Fibroblast of the aortic adventitia (primary cell): ENCODE measurements around the gene CALHM4. TPM values are rescaled to one million over a fixed set of nuclear protein-coding genes. Genes with fewer than 3 reads are reported as not detected.
"Not testable (repeated sequence)": the region's sequence is repeated elsewhere in the genome, so short reads cannot be mapped to it uniquely, and the experiment has no call there.

Experiments
- DNase-seq: peaks from one replicate; pipeline ENCODE4 v3.0.0-alpha.2; 2010; ENCODE audit warnings: low read depth
- H3K4me3 ChIP-seq: 2 replicates; pipeline ENCODE4 v1.5.1; 2011; ENCODE audit warnings: low read depth, mild to moderate bottlenecking, control low read depth, low read length, moderate library complexity
- CTCF ChIP-seq: IDR thresholded peaks from 2 replicates; pipeline ENCODE4 v1.5.1; 2011; ENCODE audit warnings: mild to moderate bottlenecking, low read length, control low read depth, inconsistent platforms; ENCODE audit not compliant: insufficient read depth
- total RNA-seq: library from RNA; depleted of rRNA; stranded (reverse); fragments of >200 nt; gene quantifications from 2 replicates; pipeline ENCODE4 v1.2.3, GENCODE V29; 2012; ENCODE audit warnings: low replicate concordance

Gene CALHM4
- total RNA-seq, 1 donor = not detected

GRCh38 chr6:116580198-116580597 lies 26.6 kb downstream of the CALHM4 start:
- TF ChIP-seq CTCF = no peak
- DNase-seq = peak; percentile 62
- no peak overlapping the region for H3K4me3 ChIP-seq

GRCh38 chr6:116586276-116586675 lies 32.7 kb downstream of the CALHM4 start:
- no peak for TF ChIP-seq CTCF
- DNase-seq = no peak

GRCh38 chr6:116586738-116587137 lies 33.2 kb downstream of the CALHM4 start:
- TF ChIP-seq CTCF = no peak
- no peak for DNase-seq
- H3K4me3 ChIP-seq = no peak overlapping the region

More at GRCh38 chr6:116586276-116586675, 32.7 kb downstream of the CALHM4 start:
- no peak overlapping the region for H3K4me3 ChIP-seq

GRCh38 chr6:116595247-116595646 lies 41.7 kb downstream of the CALHM4 start:
- no peak for TF ChIP-seq CTCF
- no peak for DNase-seq

GRCh38 chr6:116596815-116597214 lies 43.3 kb downstream of the CALHM4 start:
- H3K4me3 ChIP-seq = no peak overlapping the region
- peak; percentile 36 for DNase-seq
- no peak for TF ChIP-seq CTCF

More at GRCh38 chr6:116595247-116595646, 41.7 kb downstream of the CALHM4 start:
- H3K4me3 ChIP-seq = no peak overlapping the region

GRCh38 chr6:116603916-116604315 lies 50.4 kb downstream of the CALHM4 start:
- DNase-seq, H3K4me3 ChIP-seq: not testable (repeated sequence)

GRCh38 chr6:116604868-116605267 lies 51.3 kb downstream of the CALHM4 start:
- DNase-seq = not testable (repeated sequence)

GRCh38 chr6:116605935-116606334 lies 52.4 kb downstream of the CALHM4 start:
- no peak for TF ChIP-seq CTCF
- H3K4me3 ChIP-seq = no peak overlapping the region
- no peak for DNase-seq

More at GRCh38 chr6:116604868-116605267, 51.3 kb downstream of the CALHM4 start:
- H3K4me3 ChIP-seq = not testable (repeated sequence)
